Testis (tissue), 2 donors: ENCODE measurements around the gene SYK.

Source experiments
- CTCF ChIP-seq, 3 experiments: fragments of 450-650 bp in 2 of 3; fragments of 200-600 bp in 1 of 3; sonication (generic) in 1 of 3; IDR thresholded peaks; one replicate each; pipeline ENCODE4 v1.5.1; 2016 to 2019; ENCODE audit warnings: antibody characterized with exemption in 3 of 3, mild to moderate bottlenecking in 2 of 3, moderate library complexity in 1 of 3
- POLR2A ChIP-seq: fragments of 450-650 bp; IDR thresholded peaks from one replicate; pipeline ENCODE4 v1.6.1; 2017; ENCODE audit warnings: antibody characterized with exemption, mild to moderate bottlenecking, moderate library complexity

DNA sequence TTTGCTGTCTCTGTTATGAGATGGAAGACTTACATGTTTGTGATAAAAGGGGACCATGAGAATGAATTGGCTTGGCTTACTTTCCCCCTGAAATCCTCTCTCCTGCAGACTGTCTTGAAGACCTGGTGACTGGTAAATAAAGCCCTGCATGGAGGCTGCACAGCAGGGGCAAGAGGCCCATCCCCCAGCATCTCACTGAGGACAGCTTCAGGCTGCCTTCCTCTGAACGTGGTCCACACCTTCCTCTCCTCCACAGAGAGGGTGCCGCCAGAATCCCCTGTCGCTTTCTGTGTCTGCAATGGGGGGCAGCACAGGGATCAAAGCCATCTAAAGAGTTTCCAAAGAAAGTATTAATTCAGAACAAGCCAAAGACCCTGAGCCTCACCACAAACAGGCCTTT, 94.6 kb downstream of the SYK start:
- no peak for TF ChIP-seq CTCF (IDR thresholded peaks at IDR 0.05)
- no peak for TF ChIP-seq POLR2A
